Fibroblast of lung (primary cell): ENCODE data around the gene KLF15. TPM values are rescaled to one million over a fixed set of nuclear protein-coding genes. Genes with fewer than 3 reads are reported as not detected.

Experiments used
- DNase-seq, 2 donors: peaks; one replicate each; pipeline versions ENCODE4 v3.0.0 to v3.0.0-alpha.2; 2010; ENCODE audit warnings: low read depth in 2 of 2
- H2AFZ ChIP-seq: 2 replicates; pipeline ENCODE4 v1.5.1; 2012; ENCODE audit warnings: low read length, control low read depth, inconsistent platforms
- H3K27ac ChIP-seq: 2 replicates; pipeline ENCODE4 v1.5.1; 2011; ENCODE audit warnings: low read length, control low read depth; ENCODE audit not compliant: insufficient read depth
- H3K27me3 ChIP-seq: 2 replicates; pipeline ENCODE4 v1.5.1; 2011; ENCODE audit warnings: mild to moderate bottlenecking, low read length; ENCODE audit not compliant: control insufficient read depth, insufficient read depth
- H3K36me3 ChIP-seq: 2 replicates; pipeline ENCODE4 v1.5.1; 2011; ENCODE audit warnings: low read length; ENCODE audit not compliant: control insufficient read depth, insufficient read depth
- H3K4me1 ChIP-seq: 2 replicates; pipeline ENCODE4 v1.5.1; 2011; ENCODE audit warnings: low read length; ENCODE audit not compliant: control insufficient read depth, insufficient read depth; ENCODE audit errors: extremely low read depth
- H3K4me2 ChIP-seq: 2 replicates; pipeline ENCODE4 v1.5.1; 2011; ENCODE audit warnings: low read length, control low read depth; ENCODE audit not compliant: insufficient read depth; ENCODE audit errors: extremely low read depth
- H3K4me3 ChIP-seq, 4 experiments: fragments of 200-600 bp in 1 of 4; sonication (generic) in 1 of 4; replicated peaks in 1 of 4; 2 replicates each; pipeline ENCODE4 v1.5.1; 2011 to 2016; ENCODE audit warnings: low read length in 4 of 4, low read depth in 3 of 4, mild to moderate bottlenecking in 3 of 4, control low read depth in 2 of 4, inconsistent platforms in 1 of 4, mixed read lengths in 1 of 4; ENCODE audit not compliant: insufficient read depth in 1 of 4; ENCODE audit errors: control extremely low read depth in 1 of 4
- H3K79me2 ChIP-seq: 2 replicates; pipeline ENCODE4 v1.5.1; 2012; ENCODE audit warnings: mild to moderate bottlenecking, low read length, inconsistent platforms; ENCODE audit not compliant: control insufficient read depth, insufficient read depth
- H3K9ac ChIP-seq: 2 replicates; pipeline ENCODE4 v1.5.1; 2011; ENCODE audit warnings: mild to moderate bottlenecking, low read length, control low read depth; ENCODE audit not compliant: insufficient read depth
- H3K9me3 ChIP-seq: 2 replicates; pipeline ENCODE4 v1.5.1; 2012; ENCODE audit warnings: low read depth, low read length; ENCODE audit not compliant: control insufficient read depth, insufficient read depth
- H4K20me1 ChIP-seq: 2 replicates; pipeline ENCODE4 v1.5.1; 2011; ENCODE audit warnings: low read length; ENCODE audit not compliant: control insufficient read depth, insufficient read depth; ENCODE audit errors: extremely low read depth
- CTCF ChIP-seq, 2 donors: IDR thresholded peaks in 1 of 2; conservative IDR thresholded peaks in 1 of 2; 1 replicate in 1 of 2; 2 replicates in 1 of 2; pipeline ENCODE4 v1.5.1; 2011 to 2012; ENCODE audit warnings: low read length in 2 of 2, control low read depth in 1 of 2, inconsistent platforms in 1 of 2, low read depth in 1 of 2, mild to moderate bottlenecking in 1 of 2
- EZH2 ChIP-seq: IDR thresholded peaks from 2 replicates; pipeline ENCODE4 v1.5.1; 2012; ENCODE audit warnings: low read length, control low read depth, mild to moderate bottlenecking; ENCODE audit errors: missing control alignments
- polyA plus RNA-seq, 2 donors: library from polyadenylated mRNA; depleted of rRNA in 1 of 2; stranded (reverse) in 1 of 2; unstranded in 1 of 2; fragments of >200 nt; gene quantifications; 2 replicates each; pipeline ENCODE4 v1.2.1, GENCODE V29; 2011 to 2012; ENCODE audit warnings: missing spikeins in 1 of 2
- total RNA-seq: library from RNA; depleted of rRNA; stranded (reverse); fragments of >200 nt; gene quantifications from 2 replicates; pipeline ENCODE4 v1.2.1, GENCODE V29; 2014

Gene KLF15
- total and polyA plus RNA-seq, 2 donors (not counting 1 experiment from before 2014, with no cell fraction given) = 0.15 to 4.1 TPM

- Histone ChIP-seq H3K9ac (no peak overlapping the region), H3K9me3 (no peaks in the 10 kb centered on the region), H3K79me2 (no peaks in the 10 kb centered on the region), H3K4me1 (peaks cover 6% of the 10 kb centered on the region), H3K27ac (no peak overlapping the region), H3K36me3 (no peaks in the 10 kb centered on the region), H3K4me2 (no peak overlapping the region), H2AFZ (no peak overlapping the region), H3K27me3 (peaks cover 23% of the 10 kb centered on the region), H3K4me3 (no peak overlapping the region), H4K20me1 (no peaks in the 10 kb centered on the region)
- TF ChIP-seq CTCF (conservative IDR thresholded peaks at IDR 0.05 in 1 of 2, IDR thresholded peaks at IDR 0.05 in 1 of 2; ENCODE audit: low read depth in 1 of 2, low read length in 2 of 2) = no peak
- no peak for TF ChIP-seq EZH2
- no peak for DNase-seq
Observed at GRCh38 chr3:126360714-126361060, 3.5 kb upstream of the KLF15 start.

- Histone ChIP-seq H3K4me2 (no peak overlapping the region), H2AFZ (no peak overlapping the region), H3K9ac (no peak overlapping the region), H3K4me1 (peaks cover 6% of the 10 kb centered on the region), H3K36me3 (no peaks in the 10 kb centered on the region), H3K27ac (no peak overlapping the region), H3K4me3 (no peak overlapping the region), H3K9me3 (no peaks in the 10 kb centered on the region), H4K20me1 (no peaks in the 10 kb centered on the region), H3K27me3 (peaks cover 23% of the 10 kb centered on the region), H3K79me2 (no peaks in the 10 kb centered on the region)
- TF ChIP-seq CTCF (conservative IDR thresholded peaks at IDR 0.05 in 1 of 2, IDR thresholded peaks at IDR 0.05 in 1 of 2; ENCODE audit: low read depth in 1 of 2, low read length in 2 of 2) = no peak
- TF ChIP-seq EZH2 = no peak
- no peak for DNase-seq
Observed at GRCh38 chr3:126360046-126360713, 3.0 kb upstream of the KLF15 start.

GRCh38 chr3:126358816-126359181 is 1.6 kb upstream of the KLF15 start:
- Histone ChIP-seq H3K79me2 (no peaks in the 10 kb centered on the region), H3K9me3 (no peaks in the 10 kb centered on the region), H2AFZ (no peak overlapping the region), H3K27ac (no peak overlapping the region), H3K4me3 (no peak overlapping the region), H3K4me2 (no peak overlapping the region), H4K20me1 (no peaks in the 10 kb centered on the region), H3K4me1 (peaks cover 6% of the 10 kb centered on the region), H3K27me3 (peaks cover 23% of the 10 kb centered on the region), H3K36me3 (no peaks in the 10 kb centered on the region), H3K9ac (no peak overlapping the region)
- no peak for DNase-seq
- TF ChIP-seq CTCF (conservative IDR thresholded peaks at IDR 0.05 in 1 of 2, IDR thresholded peaks at IDR 0.05 in 1 of 2; ENCODE audit: low read depth in 1 of 2, low read length in 2 of 2) = no peak
- TF ChIP-seq EZH2 = no peak
